LNCAP (cell line): ENCODE results near the gene STRBP.

ENCODE experiments used
- TF ChIP-seq, protein P1 (sequence below): fragments of 450-650 bp; IDR thresholded peaks from 2 replicates; pipeline ENCODE4 v1.5.1; 2017; ENCODE audit warnings: mild to moderate bottlenecking

STRBP gene

DNA sequence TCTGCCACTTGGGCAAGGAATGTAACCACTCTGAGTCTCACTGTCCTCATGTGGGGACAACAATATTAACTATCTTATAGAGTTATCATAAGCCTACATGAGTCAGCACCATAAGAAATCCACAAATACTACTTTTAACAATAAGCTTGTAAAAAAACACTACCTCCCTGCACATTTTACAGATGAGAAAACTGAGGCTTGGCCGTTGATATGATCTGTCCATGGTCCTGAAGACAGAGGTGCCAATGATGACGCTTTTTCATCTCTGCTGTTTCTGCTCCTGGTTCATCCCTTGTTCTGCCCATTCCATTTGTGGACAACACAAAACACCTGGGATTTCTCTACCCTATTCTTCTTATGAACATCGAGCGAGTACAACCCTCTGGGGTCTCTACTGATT, 23.4 kb upstream of the STRBP start:
- TF ChIP-seq, protein P1, sequence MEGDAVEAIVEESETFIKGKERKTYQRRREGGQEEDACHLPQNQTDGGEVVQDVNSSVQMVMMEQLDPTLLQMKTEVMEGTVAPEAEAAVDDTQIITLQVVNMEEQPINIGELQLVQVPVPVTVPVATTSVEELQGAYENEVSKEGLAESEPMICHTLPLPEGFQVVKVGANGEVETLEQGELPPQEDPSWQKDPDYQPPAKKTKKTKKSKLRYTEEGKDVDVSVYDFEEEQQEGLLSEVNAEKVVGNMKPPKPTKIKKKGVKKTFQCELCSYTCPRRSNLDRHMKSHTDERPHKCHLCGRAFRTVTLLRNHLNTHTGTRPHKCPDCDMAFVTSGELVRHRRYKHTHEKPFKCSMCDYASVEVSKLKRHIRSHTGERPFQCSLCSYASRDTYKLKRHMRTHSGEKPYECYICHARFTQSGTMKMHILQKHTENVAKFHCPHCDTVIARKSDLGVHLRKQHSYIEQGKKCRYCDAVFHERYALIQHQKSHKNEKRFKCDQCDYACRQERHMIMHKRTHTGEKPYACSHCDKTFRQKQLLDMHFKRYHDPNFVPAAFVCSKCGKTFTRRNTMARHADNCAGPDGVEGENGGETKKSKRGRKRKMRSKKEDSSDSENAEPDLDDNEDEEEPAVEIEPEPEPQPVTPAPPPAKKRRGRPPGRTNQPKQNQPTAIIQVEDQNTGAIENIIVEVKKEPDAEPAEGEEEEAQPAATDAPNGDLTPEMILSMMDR, result no peak

DNA sequence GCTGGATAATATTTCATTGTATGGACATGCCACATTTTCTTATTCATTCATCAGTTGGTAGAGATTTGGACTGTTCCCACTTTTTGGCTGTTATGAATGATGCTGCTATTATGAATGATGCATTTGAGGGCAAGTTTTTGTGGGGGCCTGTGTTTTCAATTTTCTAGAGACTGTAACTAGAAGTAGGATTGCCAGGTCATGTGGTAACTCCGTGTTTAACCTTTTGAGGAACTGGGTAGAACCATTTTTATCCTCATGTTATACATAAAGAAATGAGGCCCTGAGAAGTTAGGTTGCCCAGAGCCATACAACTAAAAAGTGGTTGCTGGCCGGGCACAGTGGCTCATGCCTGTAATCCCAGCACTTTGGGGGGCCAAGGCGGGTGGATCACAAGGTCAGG, 22.4 kb upstream of the STRBP start:
- TF ChIP-seq, protein P1, result no peak

- TF ChIP-seq, protein P1, result no peak
These were observed 19.3 kb upstream of the STRBP start for GRCh38 chr9:123287639-123288038.

DNA sequence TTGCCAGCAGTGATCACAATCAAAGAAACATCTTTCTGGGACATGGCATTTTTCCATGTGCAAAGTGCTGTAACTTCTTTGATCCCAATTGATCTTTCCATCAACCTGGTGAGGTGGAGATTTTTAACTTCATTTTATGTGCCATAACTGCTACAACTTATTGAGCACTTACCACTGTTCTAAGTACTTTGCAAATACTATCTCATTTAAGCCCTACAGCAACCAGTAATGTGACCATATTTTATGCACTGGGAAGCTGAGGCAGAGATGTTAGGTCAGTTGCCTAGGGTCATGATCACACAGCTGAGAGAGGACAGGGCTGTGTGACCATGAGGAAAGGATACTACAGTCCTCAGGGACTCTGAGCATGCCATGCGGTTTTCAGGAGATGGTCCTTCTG, 17.9 kb upstream of the STRBP start:
- TF ChIP-seq, protein P1, result no peak

DNA sequence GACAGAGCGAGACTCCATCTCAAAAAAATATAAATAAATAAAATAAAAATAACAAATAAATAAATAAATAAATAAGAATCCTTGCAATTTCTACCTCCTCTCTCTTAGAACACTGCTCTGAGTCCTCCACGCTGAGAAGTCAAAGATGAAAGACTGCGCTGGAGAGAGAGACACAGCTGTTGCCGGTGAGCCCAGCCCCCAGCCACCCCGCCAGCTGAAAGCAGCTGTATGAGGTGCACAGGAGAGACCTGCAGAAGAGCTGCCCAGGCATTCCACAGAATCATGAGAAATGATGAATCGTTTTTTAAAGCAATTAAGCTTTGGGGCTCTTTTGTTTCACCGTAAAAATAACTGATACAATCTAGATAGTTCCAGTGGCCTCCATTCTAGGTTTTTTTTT, 16.3 kb upstream of the STRBP start:
- TF ChIP-seq, protein P1, result no peak

GRCh38 chr9:123283455-123283854, 15.1 kb upstream of the STRBP start:
- TF ChIP-seq, protein P1, result no peak

GRCh38 chr9:123283048-123283408, 14.6 kb upstream of the STRBP start:
- TF ChIP-seq, protein P1, result no peak

- TF ChIP-seq, protein P1, result no peak
These were observed 14.1 kb upstream of the STRBP start for GRCh38 chr9:123282362-123283047.
